ENCODE results near the gene PRDM11.
"Not testable (repeated sequence)": the region's sequence is repeated elsewhere in the genome, so short reads cannot be mapped to it uniquely, and the experiment has no call there.

PRDM11 gene

DNA sequence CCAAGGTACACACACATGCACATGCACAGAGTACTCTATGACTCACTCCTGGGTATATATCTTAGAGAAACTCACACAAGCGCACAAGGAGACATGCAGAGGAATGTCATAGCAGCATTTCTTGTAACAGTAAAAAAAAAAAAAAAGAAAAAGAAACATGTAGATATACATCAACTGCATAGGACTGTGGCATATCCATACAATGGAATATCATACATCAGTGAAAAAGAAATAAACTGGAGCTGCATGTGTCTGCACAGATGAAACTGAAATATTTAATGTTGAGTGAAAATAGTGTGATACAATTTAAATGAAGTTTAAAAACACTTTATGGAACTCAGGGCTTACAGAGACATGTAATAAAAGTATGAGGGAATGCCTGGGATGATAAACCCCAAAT is 93.3 kb downstream of the PRDM11 start:
- TF ChIP-seq CTCF (IDR thresholded peaks at IDR 0.05): no peak
- no peak for DNase-seq (ENCODE audit: low spot score)
- H3K27ac ChIP-seq: no peak overlapping the region
- no peak overlapping the region for H3K4me3 ChIP-seq

GRCh38 chr11:45243967-45244366 is 97.5 kb downstream of the PRDM11 start:
- TF ChIP-seq CTCF (IDR thresholded peaks at IDR 0.05): no peak
- Histone ChIP-seq H3K4me3 (no peak overlapping the region), H3K27ac (no peak overlapping the region)
- DNase-seq (ENCODE audit: low spot score): no peak

DNA sequence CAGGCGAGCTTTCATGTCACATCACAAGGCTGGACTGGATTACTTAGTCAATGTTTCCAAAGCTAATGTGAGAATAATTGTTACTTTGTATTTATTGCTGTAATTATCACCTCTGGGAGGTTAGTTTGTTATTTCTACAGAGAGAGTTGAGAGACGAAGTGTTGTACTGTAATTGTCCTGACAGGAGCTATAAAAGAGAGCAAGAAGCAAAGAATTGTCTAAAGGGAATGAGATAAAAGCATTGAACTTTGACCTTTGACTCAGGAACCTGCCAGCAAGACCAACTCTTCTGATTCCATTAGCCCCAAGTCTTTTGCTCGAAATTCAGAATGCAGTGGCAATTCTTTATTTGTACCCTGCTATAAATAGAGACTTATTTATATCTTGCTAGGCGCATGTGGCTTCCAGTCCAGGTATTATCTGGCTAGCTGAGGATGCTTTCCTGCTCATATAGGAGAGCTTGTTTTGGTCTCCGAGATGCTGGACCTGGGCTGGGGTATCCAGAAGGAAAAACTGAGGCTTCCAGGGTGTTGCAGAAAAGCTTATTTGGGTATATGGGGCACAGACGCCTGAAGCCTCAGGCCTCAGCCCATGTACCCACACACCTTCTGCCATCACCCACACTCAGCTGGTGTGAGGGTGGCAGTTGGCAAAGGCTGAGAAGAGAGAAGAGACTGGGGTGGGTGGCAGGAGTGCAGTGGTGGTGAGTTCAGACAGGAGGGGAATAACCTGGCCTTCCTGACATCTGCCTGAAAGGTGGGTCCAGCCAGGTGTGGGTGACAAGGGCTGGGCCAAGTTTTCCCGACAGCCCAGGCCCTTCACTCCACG is 99.0 kb downstream of the PRDM11 start:
- DNase-seq (ENCODE audit: low spot score): no peak
- H3K27ac ChIP-seq: no peak overlapping the region
- no peak for TF ChIP-seq CTCF (IDR thresholded peaks at IDR 0.05)
- H3K4me3 ChIP-seq: no peak overlapping the region

GRCh38 chr11:45246241-45246640 is 99.8 kb downstream of the PRDM11 start:
- DNase-seq (ENCODE audit: low spot score): no peak
- Histone ChIP-seq H3K4me3 (no peak overlapping the region), H3K27ac (no peak overlapping the region)
- no peak for TF ChIP-seq CTCF (IDR thresholded peaks at IDR 0.05)

DNA sequence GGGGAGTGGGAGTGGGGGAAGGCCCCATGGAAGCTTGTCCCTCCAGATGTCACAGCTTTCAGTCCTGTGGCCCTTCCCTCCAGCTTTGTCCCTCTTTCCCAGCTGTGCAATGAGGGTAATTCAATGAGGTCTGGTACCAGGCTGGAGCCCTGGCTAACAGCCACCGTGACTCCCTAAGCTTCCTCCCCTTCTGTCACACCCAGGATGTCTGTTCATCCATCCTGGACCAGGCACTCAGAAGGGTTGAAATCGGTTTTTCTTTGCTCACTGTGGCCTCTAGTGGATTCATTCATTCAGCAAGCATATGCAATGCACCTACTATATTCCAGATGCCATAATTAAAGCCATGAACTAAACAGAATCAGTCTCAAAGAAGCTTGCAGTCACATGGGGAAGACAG is 101.0 kb downstream of the PRDM11 start:
- H3K27ac ChIP-seq: no peak overlapping the region
- TF ChIP-seq CTCF (IDR thresholded peaks at IDR 0.05): no peak
- H3K4me3 ChIP-seq: no peak overlapping the region
- DNase-seq (ENCODE audit: low spot score): no peak

DNA sequence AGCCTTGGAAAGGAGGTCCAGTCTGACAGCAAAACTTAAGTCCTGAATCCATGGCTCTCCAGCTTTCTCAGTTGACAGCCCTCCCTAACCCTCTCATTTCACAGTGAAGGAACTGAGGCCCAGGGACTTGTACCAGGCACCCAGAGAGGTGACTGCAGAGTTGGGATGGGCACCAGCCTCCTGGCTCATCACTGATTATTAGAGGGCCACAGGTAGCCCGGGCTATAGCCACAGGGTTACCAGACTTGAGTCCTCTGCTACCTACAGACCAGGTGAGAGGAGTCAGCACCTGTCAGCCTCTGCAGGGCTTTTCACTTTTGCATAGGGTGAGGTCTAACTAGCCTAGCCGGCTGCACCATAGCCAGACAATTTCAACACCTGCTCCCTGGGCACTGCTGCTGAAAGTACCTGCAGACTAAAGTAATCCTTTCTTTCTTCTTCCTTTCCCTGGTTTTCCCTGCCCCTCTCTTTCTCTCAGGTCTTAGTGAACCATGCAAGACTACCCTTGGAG is 102.1 kb downstream of the PRDM11 start:
- no peak overlapping the region for H3K4me3 ChIP-seq
- H3K27ac ChIP-seq: no peak overlapping the region
- no peak for DNase-seq (ENCODE audit: low spot score)
- TF ChIP-seq CTCF (IDR thresholded peaks at IDR 0.05): no peak

DNA sequence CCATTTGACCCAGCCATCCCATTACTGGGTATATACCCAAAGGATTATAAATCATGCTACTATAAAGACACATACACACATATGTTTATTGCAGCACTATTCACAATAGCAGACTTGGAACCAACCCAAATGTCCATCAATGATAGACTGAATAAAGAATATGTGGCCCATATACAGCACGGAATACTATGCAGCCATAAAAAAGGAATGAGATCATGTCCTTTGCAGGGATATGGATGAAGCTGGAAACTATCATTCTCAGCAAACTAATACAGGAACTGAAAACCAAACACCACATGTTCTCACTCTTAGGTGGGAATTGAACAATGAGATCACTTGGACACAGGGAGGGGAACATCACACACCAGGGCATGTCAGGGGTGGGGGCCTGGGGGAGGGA is 102.9 kb downstream of the PRDM11 start:
- H3K27ac ChIP-seq; DNase-seq (ENCODE audit: low spot score); H3K4me3 ChIP-seq: not testable (repeated sequence)
